Hematopoietic multipotent progenitor cell treated with erythropoietin and hydrocortisone succinate and interleukin-3 and kit ligand, for 15 days (in vitro differentiated cells): Measurements from ENCODE around the gene NEUROD1.
"Not testable (repeated sequence)": the region's sequence is repeated elsewhere in the genome, so short reads cannot be mapped to it uniquely, and the experiment has no call there.

Experiments
- DNase-seq: peaks from one replicate; pipeline ENCODE4 v3.0.0-alpha.2; 2015; ENCODE audit warnings: low spot score

The NEUROD1 gene

GRCh38 chr2:181680055-181680936 lies at the start of gene NEUROD1:
TSS of gene NEUROD1 (minus strand) at chr2:181680517. CDS start at chr2:181678860, 1,657 bp downstream.
- no peak for DNase-seq

GRCh38 chr2:181725476-181725875 lies 45.2 kb upstream of the NEUROD1 start:
- no peak for DNase-seq

- no peak for DNase-seq
Measured at GRCh38 chr2:181724662-181725061, 44.3 kb upstream of the NEUROD1 start.

DNA sequence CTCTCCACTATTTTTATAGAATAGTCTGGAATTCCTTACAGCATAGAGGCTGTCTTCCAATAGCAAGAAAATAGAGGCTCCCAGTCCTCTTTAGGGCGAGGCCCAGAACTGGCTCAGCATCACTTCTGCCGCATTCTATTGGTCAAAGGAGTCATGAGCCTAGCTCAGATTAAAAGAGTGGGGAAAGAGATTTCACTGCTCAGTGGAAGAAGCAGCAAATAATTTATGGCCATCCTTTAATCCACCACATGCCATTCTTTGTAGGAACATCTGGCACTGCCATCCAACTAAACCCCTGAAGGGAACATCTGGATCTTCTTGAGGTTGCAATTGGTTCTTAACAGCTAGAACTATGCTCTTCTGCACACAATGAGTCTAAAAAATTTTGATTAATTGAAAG lies 43.4 kb upstream of the NEUROD1 start:
- no peak for DNase-seq

GRCh38 chr2:181715033-181715630 lies 34.8 kb upstream of the NEUROD1 start:
- peak; percentile 54 for DNase-seq

GRCh38 chr2:181711051-181711450 lies 30.7 kb upstream of the NEUROD1 start:
- not testable (repeated sequence) for DNase-seq

GRCh38 chr2:181702519-181702918 lies 22.2 kb upstream of the NEUROD1 start:
- DNase-seq, result not testable (repeated sequence)

GRCh38 chr2:181698223-181698622 lies 17.9 kb upstream of the NEUROD1 start:
- DNase-seq, result no peak

DNA sequence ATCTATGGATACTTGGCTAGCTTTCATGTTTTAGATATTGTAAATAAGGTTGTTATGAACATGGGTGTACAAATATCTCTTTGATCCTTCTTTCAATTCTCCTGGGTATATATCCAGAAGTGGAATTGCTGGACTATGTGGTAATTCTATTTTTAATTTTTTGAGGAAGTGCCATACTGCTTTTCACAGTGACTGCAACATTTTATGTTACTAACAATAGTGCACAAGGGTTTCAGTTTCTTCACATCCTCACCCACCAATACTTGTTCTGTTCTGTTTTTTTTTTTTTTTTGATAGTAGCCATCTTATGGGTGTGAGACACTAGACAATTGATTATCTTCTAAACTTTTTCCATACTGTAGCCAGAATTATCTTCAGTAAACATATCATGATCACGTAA lies 17.3 kb upstream of the NEUROD1 start:
- DNase-seq, result no peak

- no peak for DNase-seq
Measured at GRCh38 chr2:181697126-181697525, 16.8 kb upstream of the NEUROD1 start.

GRCh38 chr2:181694271-181694670 lies 14.0 kb upstream of the NEUROD1 start:
- DNase-seq, result no peak

DNA sequence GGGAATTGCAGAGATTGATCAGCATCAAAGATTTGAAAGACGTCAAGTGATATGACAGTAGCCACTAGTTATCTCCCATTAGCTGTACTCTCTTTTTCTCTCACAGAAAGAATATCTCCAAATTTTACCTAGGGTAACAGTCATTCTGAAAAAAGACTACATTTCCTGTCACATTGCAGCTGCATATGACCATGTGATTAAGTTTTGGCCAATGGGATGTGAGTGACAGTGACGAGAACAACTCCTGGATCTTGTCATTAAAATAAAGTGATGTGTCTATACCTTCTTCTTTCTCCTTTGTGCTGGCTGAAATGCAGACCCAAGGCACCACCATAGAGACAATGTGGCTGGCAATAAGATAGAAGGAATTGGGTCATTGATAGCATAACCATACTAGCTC lies 10.5 kb upstream of the NEUROD1 start:
- DNase-seq, result no peak

GRCh38 chr2:181686576-181687185 lies 6.4 kb upstream of the NEUROD1 start:
- no peak for DNase-seq

DNA sequence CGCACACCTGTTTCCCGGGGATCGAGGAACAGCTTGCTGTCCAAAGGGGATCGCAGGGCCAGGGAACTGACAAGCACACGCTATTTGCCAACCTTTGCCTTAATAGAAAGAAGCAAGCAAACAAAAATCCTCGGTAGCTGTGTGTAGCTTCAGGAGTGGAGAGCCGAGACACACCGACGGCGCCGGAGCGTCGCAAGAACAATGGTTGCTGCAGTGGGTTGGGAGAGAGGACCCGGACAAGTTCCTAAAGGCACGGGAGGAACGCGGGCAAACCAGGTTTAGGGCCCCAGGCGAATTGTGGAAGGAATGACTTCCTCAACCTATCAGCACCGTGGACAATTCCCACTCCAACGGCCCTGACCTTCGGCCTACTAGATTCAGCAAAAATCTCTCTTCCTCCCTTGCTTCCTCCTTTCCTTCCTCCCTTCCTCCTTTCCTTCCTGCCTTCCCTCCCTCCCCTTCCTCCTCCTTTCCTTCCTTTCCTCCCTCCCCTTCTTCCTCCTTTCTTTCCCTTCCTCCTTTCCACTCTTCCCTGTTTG lies 4.9 kb upstream of the NEUROD1 start:
- DNase-seq, result no peak

- no peak for DNase-seq
Measured at GRCh38 chr2:181684454-181685149, 4.3 kb upstream of the NEUROD1 start.

DNA sequence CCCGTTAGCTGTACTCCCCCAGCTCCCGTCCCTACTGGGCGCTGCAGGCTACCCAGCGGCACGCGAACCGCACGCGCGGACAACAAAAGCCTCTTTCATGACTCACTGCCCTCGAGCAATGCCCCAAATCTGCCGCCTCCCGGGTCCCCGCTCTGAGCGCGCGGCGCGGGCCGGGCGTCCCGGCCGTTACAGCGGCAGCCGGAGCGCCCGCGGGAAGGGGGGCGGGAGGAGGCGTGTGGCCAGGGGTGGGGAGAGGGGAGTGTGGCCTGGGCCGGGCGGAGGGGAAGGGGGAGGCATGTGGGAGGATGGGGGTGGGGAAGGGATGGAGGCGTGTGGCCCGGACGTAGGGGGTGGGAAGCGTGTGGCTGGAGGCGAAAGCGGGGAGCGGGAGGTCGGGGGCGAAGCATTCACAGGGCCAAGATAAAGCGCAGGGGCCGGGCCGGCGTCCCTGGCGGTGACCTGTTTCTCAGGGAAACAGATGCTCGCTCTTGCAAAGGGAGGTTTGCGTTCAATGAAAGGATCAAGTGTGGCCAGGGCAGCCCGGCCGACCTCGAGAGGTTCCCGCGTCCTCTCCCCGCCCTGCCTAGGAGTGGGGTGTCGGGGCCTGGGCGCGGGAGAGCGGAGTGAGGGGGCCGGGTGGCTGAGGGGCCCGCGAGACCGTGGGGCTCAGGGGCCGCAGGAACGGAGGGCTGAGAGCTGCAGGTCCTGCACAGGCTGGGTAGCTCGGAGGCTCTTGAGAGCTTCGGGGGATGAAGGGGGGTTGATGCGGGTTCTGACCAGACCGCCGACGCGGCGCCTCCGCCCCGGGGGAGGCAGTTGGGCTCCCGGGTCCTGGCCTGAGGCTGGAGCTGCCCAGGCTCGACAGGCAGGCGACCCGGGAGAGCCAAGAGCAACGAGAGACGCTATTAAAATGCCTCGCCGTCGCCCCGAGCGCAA lies 3.5 kb upstream of the NEUROD1 start:
- DNase-seq, result no peak

DNA sequence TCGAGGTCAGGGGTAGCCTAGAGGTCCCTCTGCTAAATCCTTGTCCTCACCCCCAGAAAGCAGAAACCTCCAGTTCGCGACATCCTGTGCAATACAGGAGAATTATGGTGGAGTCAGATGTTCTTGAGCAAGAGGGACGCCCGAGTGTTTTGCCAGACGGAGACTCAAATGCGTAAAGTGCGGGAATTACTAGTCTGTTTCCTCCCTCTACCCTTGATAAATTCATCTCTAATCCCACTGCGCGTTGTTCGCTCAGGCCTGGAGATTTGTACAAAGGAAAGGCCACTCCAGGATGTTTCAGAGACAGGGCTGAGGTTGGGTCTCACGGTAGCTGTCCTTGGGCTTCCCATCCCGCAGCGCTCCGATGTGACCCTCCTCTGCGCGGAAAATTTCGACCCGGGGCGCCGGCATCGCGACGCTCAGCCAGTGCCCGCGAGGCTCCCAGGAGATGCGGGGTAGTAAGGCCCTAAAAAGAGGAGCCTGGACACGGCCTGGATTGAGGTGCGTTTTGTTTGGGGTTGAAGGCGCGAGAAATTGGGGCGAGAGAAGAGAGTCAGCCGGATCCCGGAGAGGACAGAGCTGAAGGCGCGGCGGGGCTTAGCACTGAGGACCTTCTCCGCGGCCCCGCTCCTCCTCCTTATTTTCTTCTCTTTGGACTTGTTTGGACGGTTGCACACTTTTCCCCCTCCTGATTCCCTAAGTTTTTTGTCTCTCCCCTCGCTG lies 2.6 kb upstream of the NEUROD1 start:
- DNase-seq, result no peak

GRCh38 chr2:181682026-181682789 lies 1.9 kb upstream of the NEUROD1 start:
- DNase-seq, result no peak

DNA sequence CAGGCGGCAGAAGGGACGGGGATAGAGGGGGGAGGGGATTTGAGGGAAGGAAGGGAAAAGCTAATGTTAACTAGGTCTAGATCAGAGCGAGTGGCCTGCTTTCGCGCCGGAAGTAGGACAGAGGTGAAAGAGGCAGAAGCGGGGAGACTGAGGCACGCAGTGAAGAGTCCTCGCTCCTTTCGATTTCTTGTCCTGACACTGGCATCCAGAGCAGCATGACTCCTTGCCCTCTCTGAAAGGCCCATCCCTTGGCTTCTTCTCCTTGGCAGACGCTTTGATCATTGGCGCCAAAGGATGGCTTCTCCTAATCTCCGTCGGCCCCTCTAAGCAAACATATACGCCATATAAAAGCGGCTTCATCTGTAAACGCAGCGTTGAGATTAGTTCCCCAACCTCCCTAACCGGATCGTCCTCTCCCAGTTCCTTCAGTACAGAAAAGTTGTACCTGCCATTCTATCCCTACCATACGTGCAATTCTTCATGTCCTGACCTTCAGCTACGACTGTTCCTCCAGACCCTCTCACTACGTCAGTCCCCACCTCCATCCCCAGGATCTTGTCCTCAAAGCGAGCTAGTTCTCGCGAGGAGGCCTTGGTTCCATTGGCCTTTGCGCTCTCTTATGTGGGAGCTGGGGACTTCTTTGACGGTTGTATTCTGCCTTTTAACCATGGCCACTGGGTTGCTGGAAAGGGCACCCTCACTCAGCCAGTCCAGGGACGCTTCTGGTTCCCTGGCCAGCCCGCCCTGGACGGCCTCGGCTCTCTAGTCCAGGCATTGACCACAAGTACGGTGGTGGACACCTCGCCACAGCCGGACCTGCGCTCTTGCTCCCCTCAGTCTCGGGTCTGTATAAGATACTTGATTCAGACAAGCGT lies 857 bp upstream of the NEUROD1 start:
- DNase-seq, result no peak
